Breast epithelium (tissue), 3 donors: Measurements from ENCODE around the gene ZNF586.

ENCODE experiments used
- POLR2AphosphoS5 ChIP-seq, 3 donors: sonication (generic); formaldehyde crosslinking; IDR thresholded peaks; one replicate each; pipeline ENCODE4 v1.6.1; 2017; ENCODE audit warnings: antibody characterized with exemption in 3 of 3
- TF ChIP-seq, protein P1 (sequence below), 3 donors: fragments of 450-650 bp; IDR thresholded peaks; one replicate each; pipeline ENCODE4 v1.5.1; 2016 to 2017; ENCODE audit warnings: antibody characterized with exemption in 3 of 3, mild to moderate bottlenecking in 3 of 3, moderate library complexity in 3 of 3

DNA sequence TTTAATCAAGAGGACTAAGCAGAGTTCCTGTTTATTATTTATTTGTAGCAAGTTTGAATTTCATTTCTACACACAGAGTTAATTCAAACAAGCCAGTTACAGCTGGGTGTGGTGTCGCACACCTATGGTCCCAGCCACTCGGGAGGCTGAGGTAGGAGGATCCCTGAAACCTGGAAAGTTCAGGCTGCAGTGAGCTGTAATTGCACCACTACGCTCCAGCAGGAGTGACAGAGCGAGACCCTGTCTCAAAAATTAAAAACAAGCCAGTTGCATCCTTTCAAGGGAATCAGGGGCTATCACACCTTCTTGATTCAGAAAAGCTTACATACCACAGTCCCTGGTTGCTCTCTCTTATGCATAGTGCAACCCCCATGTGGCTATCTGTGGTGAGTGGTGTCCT, 19.8 kb downstream of the ZNF586 start:
- TF ChIP-seq POLR2AphosphoS5 (IDR thresholded peaks at IDR 0.05) = no peak
- TF ChIP-seq, protein P1, sequence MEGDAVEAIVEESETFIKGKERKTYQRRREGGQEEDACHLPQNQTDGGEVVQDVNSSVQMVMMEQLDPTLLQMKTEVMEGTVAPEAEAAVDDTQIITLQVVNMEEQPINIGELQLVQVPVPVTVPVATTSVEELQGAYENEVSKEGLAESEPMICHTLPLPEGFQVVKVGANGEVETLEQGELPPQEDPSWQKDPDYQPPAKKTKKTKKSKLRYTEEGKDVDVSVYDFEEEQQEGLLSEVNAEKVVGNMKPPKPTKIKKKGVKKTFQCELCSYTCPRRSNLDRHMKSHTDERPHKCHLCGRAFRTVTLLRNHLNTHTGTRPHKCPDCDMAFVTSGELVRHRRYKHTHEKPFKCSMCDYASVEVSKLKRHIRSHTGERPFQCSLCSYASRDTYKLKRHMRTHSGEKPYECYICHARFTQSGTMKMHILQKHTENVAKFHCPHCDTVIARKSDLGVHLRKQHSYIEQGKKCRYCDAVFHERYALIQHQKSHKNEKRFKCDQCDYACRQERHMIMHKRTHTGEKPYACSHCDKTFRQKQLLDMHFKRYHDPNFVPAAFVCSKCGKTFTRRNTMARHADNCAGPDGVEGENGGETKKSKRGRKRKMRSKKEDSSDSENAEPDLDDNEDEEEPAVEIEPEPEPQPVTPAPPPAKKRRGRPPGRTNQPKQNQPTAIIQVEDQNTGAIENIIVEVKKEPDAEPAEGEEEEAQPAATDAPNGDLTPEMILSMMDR (IDR thresholded peaks at IDR 0.05) = no peak
